Adrenal gland (tissue), 12 donors: ENCODE data around the gene PCDH20. TPM values are rescaled to one million over a fixed set of nuclear protein-coding genes. Genes with fewer than 3 reads are reported as not detected.

Experiments
- DNase-seq, 7 donors: peaks; one replicate each; pipeline ENCODE4 v3.0.0-alpha.2; 2019 to 2020
- H3K27ac ChIP-seq, 5 donors: fragments of 200-600 bp; sonication (generic) in 4 of 5; 1 replicate in 3 of 5; 2 replicates in 2 of 5; pipeline versions ENCODE4 v1.5.1 to v1.8.0; 2016 to 2020; ENCODE audit warnings: mild to moderate bottlenecking in 1 of 5
- H3K27me3 ChIP-seq: fragments of 200-600 bp; 2 replicates; pipeline ENCODE4 v1.8.0; 2021
- H3K36me3 ChIP-seq, 2 donors: fragments of 200-600 bp; replicated peaks in 1 of 2; 1 replicate in 1 of 2; 2 replicates in 1 of 2; pipeline versions ENCODE4 v1.5.1 to v1.8.0; 2018 to 2022
- H3K4me1 ChIP-seq, 2 donors: fragments of 200-600 bp; replicated peaks in 1 of 2; 1 replicate in 1 of 2; 2 replicates in 1 of 2; pipeline versions ENCODE4 v1.5.1 to v1.8.0; 2018 to 2021
- H3K4me3 ChIP-seq, 4 donors: fragments of 200-600 bp; sonication (generic) in 3 of 4; one replicate each; pipeline ENCODE4 v1.5.1; 2016 to 2018
- H3K9me3 ChIP-seq, 3 donors: fragments of 200-600 bp; sonication (generic) in 1 of 3; replicated peaks in 1 of 3; 1 replicate in 2 of 3; 2 replicates in 1 of 3; pipeline versions ENCODE4 v1.5.1 to v1.8.0; 2016 to 2021
- CTCF ChIP-seq, 6 experiments: fragments of 450-650 bp in 4 of 6; fragments of 200-600 bp in 2 of 6; sonication (generic) in 1 of 6; IDR thresholded peaks; 1 replicate in 5 of 6; 2 replicates in 1 of 6; pipeline versions ENCODE4 v1.5.1 to v1.8.0; 2016 to 2021; ENCODE audit warnings: antibody characterized with exemption in 6 of 6, mild to moderate bottlenecking in 2 of 6, moderate library complexity in 1 of 6
- POLR2A ChIP-seq, 2 donors: fragments of 450-650 bp; IDR thresholded peaks; one replicate each; pipeline ENCODE4 v1.6.1; 2017; ENCODE audit warnings: antibody characterized with exemption in 2 of 2, mild to moderate bottlenecking in 2 of 2, moderate library complexity in 1 of 2
- WGBS, 4 donors: extraction: QIAGEN DNeasy Blood & Tissue Kit in 2 of 4; methylation state at CpG; one replicate each; pipeline versions ENCODE4 v1.1.5 to v1.1.7; 2013 to 2017; 5-methylcytosine and 5-hydroxymethylcytosine counted together
- intact Hi-C, 2 donors: fragments of 100-400 bp; cut with DNase I; formaldehyde crosslinking; loops; one replicate each; pipeline versions ENCODE4 v1.14.1 to v1.15.0; 2022 to 2023
- polyA plus RNA-seq, 3 donors: library from polyadenylated mRNA; stranded (reverse); fragments of 200-250 nt in 2 of 3; fragments of 350-450 nt in 1 of 3; fragmentation: Illumina TruSeq in 1 of 3; extraction: RNeasy Lipid Tissue Mini Kit (QIAGEN cat#74804) in 1 of 3; gene quantifications; one replicate each; pipeline ENCODE4 v1.2.3, GENCODE V29; 2013 to 2014
- total RNA-seq, 9 donors: library from RNA; depleted of rRNA in 4 of 9; stranded (reverse); fragments of >200 nt in 4 of 9; fragments of 120-200 nt in 1 of 9; fragmentation: NEBNext Ultra II Directional in 1 of 9; extraction: Animal tissue kit (Norgen Biotek cat#: 25700) in 1 of 9; gene quantifications; one replicate each; pipeline versions ENCODE4 v1.1.0 to v1.2.4, GENCODE V29; 2013 to 2023
- donor health status: healthy with polysubstance abuse.
- donor health status: Bipolar disorder and iron deficiency.
- donor health status: DM: yes; HTN: yes; CAD: no.
- donor health status: DM: no; HTN: no; CAD: no.
- donor health status: DM: no; HTN: no; CAD: no.
- donor health status: DM: yes; HTN: yes; CAD: no.

The PCDH20 gene
- total and polyA plus RNA-seq, 12 donors, result 0.04 to 2.3 (median 0.44) TPM; not detected in 1

- Histone ChIP-seq H3K36me3 (no peaks in the 10 kb centered on the region), H3K27ac (no peak overlapping the region), H3K4me3 (no peak overlapping the region), H3K9me3 (no peaks in the 10 kb centered on the region), H3K4me1 (no peaks in the 10 kb centered on the region), H3K27me3 (no peaks in the 10 kb centered on the region)
- TF ChIP-seq CTCF (IDR thresholded peaks at IDR 0.05), result no peak
- TF ChIP-seq POLR2A (IDR thresholded peaks at IDR 0.05), result no peak
- no peak for DNase-seq
- intact Hi-C loops, result no loop called here
- WGBS, 4 donors, result 43 to 82% (median 67%) methylated on average over 1 of the region's 1 CpG
Observed at GRCh38 chr13:61423915-61424314, 8.3 kb upstream of the PCDH20 start.

- H3K27ac ChIP-seq, result no peak overlapping the region
- no peaks in the 10 kb centered on the region for H3K27me3 ChIP-seq
- intact Hi-C loops, result loop anchor here in 1 of 2 donors (10.0 kb wide), 1 partner anchor 762 kb away; no protein-coding TSS in a partner anchor
- no peak overlapping the region for H3K4me3 ChIP-seq
- no peaks in the 10 kb centered on the region for H3K4me1 ChIP-seq
- H3K36me3 ChIP-seq, result no peaks in the 10 kb centered on the region
- TF ChIP-seq CTCF (IDR thresholded peaks at IDR 0.05) (no peak), POLR2A (IDR thresholded peaks at IDR 0.05) (no peak)
- no peak for DNase-seq
- H3K9me3 ChIP-seq, result no peaks in the 10 kb centered on the region
- 51 to 70% (median 59%) methylated on average over 5 of the region's 5 CpGs for WGBS, 4 donors
Observed at GRCh38 chr13:61417086-61417570, 1.5 kb upstream of the PCDH20 start.

- WGBS, 4 donors, result 2 to 5% (median 3%) methylated on average over 18 to 30 of the region's 30 CpGs
- intact Hi-C loops, result loop anchor here in 1 of 2 donors (10.0 kb wide), 1 partner anchor 760 kb away; no protein-coding TSS in a partner anchor
- H3K4me1 ChIP-seq, result no peaks in the 10 kb centered on the region
- no peaks in the 10 kb centered on the region for H3K9me3 ChIP-seq
- no peak overlapping the region for H3K27ac ChIP-seq
- H3K27me3 ChIP-seq, result peaks cover 3% of the 10 kb centered on the region
- no peaks in the 10 kb centered on the region for H3K36me3 ChIP-seq
- peak overlapping the region in 1 of 4 donors; percentile 23 for H3K4me3 ChIP-seq
- no peak for TF ChIP-seq CTCF (IDR thresholded peaks at IDR 0.05)
- no peak for TF ChIP-seq POLR2A (IDR thresholded peaks at IDR 0.05)
- peak in 1 of 7 donors; percentile 55 for DNase-seq
Observed at GRCh38 chr13:61415058-61415721, 459 bp downstream of the PCDH20 start.

GRCh38 chr13:61414686-61415057, 977 bp downstream of the PCDH20 start:
- Histone ChIP-seq H3K9me3 (no peaks in the 10 kb centered on the region), H3K27me3 (peaks cover 3% of the 10 kb centered on the region), H3K4me1 (no peaks in the 10 kb centered on the region), H3K27ac (no peak overlapping the region), H3K36me3 (no peaks in the 10 kb centered on the region), H3K4me3 (peak overlapping the region in 1 of 4 donors; percentile 23)
- whole genome bisulfite sequencing, 4 donors, result 0 to 2% (median 1%) methylated on average over 16 of the region's 16 CpGs
- TF ChIP-seq POLR2A (IDR thresholded peaks at IDR 0.05) (no peak), CTCF (IDR thresholded peaks at IDR 0.05) (no peak)
- intact Hi-C loops, result loop anchor here in 1 of 2 donors (10.0 kb wide), 1 partner anchor 760 kb away; no protein-coding TSS in a partner anchor
- DNase-seq, result no peak
